IPS-18a (cell line): ENCODE data around the gene TGFB2.

ENCODE experiments used
- H3K27ac ChIP-seq: one replicate; pipeline ENCODE4 v1.5.1; 2013; ENCODE audit warnings: low read length
- H3K27me3 ChIP-seq: one replicate; pipeline ENCODE4 v1.6.1; 2013; ENCODE audit warnings: mild to moderate bottlenecking, low read length; ENCODE audit not compliant: control insufficient read depth, insufficient read depth
- H3K36me3 ChIP-seq: one replicate; pipeline ENCODE4 v1.6.1; 2013; ENCODE audit warnings: low read depth, low read length; ENCODE audit not compliant: control insufficient read depth
- H3K4me1 ChIP-seq: one replicate; pipeline ENCODE4 v1.6.1; 2013; ENCODE audit warnings: low read depth, low read length; ENCODE audit not compliant: control insufficient read depth
- H3K4me3 ChIP-seq: one replicate; pipeline ENCODE4 v1.5.1; 2013; ENCODE audit warnings: low read length
- H3K9ac ChIP-seq: one replicate; pipeline ENCODE4 v1.6.1; 2013; ENCODE audit warnings: mild to moderate bottlenecking, low read length, moderate library complexity
- H3K9me3 ChIP-seq: one replicate; pipeline ENCODE4 v1.6.1; 2013; ENCODE audit warnings: low read depth, low read length; ENCODE audit not compliant: control insufficient read depth

Gene TGFB2

GRCh38 chr1:218380125-218380977 lies 35.2 kb downstream of the TGFB2 start:
- H3K36me3 ChIP-seq, result no peaks in the 10 kb centered on the region
- no peaks in the 10 kb centered on the region for H3K9me3 ChIP-seq
- no peak overlapping the region for H3K27ac ChIP-seq
- no peak overlapping the region for H3K4me3 ChIP-seq
- H3K4me1 ChIP-seq, result no peaks in the 10 kb centered on the region
- H3K9ac ChIP-seq, result no peak overlapping the region
- no peaks in the 10 kb centered on the region for H3K27me3 ChIP-seq

- H3K4me1 ChIP-seq, result no peaks in the 10 kb centered on the region
- H3K27ac ChIP-seq, result no peak overlapping the region
- no peaks in the 10 kb centered on the region for H3K9me3 ChIP-seq
- H3K36me3 ChIP-seq, result no peaks in the 10 kb centered on the region
- H3K9ac ChIP-seq, result no peak overlapping the region
- no peaks in the 10 kb centered on the region for H3K27me3 ChIP-seq
- no peak overlapping the region for H3K4me3 ChIP-seq
These were observed 37.1 kb downstream of the TGFB2 start for GRCh38 chr1:218382261-218382660.

GRCh38 chr1:218383051-218383450 lies 37.9 kb downstream of the TGFB2 start:
- Histone ChIP-seq H3K4me1 (no peaks in the 10 kb centered on the region), H3K27ac (no peak overlapping the region), H3K27me3 (no peaks in the 10 kb centered on the region)

GRCh38 chr1:218383681-218384080 lies 38.5 kb downstream of the TGFB2 start:
- H3K9me3 ChIP-seq, result no peaks in the 10 kb centered on the region
- no peak overlapping the region for H3K4me3 ChIP-seq
- no peaks in the 10 kb centered on the region for H3K36me3 ChIP-seq
- no peak overlapping the region for H3K27ac ChIP-seq
- H3K4me1 ChIP-seq, result no peaks in the 10 kb centered on the region
- no peaks in the 10 kb centered on the region for H3K27me3 ChIP-seq
- no peak overlapping the region for H3K9ac ChIP-seq

More at GRCh38 chr1:218383051-218383450, 37.9 kb downstream of the TGFB2 start:
- no peak overlapping the region for H3K9ac ChIP-seq
- no peaks in the 10 kb centered on the region for H3K36me3 ChIP-seq
- no peaks in the 10 kb centered on the region for H3K9me3 ChIP-seq
- no peak overlapping the region for H3K4me3 ChIP-seq

- Histone ChIP-seq H3K4me3 (no peak overlapping the region), H3K9me3 (no peaks in the 10 kb centered on the region), H3K36me3 (no peaks in the 10 kb centered on the region), H3K4me1 (no peaks in the 10 kb centered on the region), H3K9ac (no peak overlapping the region), H3K27me3 (no peaks in the 10 kb centered on the region), H3K27ac (no peak overlapping the region)
These were observed 39.5 kb downstream of the TGFB2 start for GRCh38 chr1:218384581-218384993.

- Histone ChIP-seq H3K27ac (no peak overlapping the region), H3K4me1 (no peaks in the 10 kb centered on the region), H3K36me3 (no peaks in the 10 kb centered on the region)
These were observed 43.5 kb downstream of the TGFB2 start for GRCh38 chr1:218388591-218388990.

GRCh38 chr1:218390618-218391017 lies 45.5 kb downstream of the TGFB2 start:
- no peaks in the 10 kb centered on the region for H3K27me3 ChIP-seq
- no peak overlapping the region for H3K9ac ChIP-seq
- no peaks in the 10 kb centered on the region for H3K36me3 ChIP-seq
- no peak overlapping the region for H3K4me3 ChIP-seq
- H3K4me1 ChIP-seq, result no peaks in the 10 kb centered on the region
- no peaks in the 10 kb centered on the region for H3K9me3 ChIP-seq
- H3K27ac ChIP-seq, result no peak overlapping the region

More at GRCh38 chr1:218388591-218388990, 43.5 kb downstream of the TGFB2 start:
- Histone ChIP-seq H3K9ac (no peak overlapping the region), H3K27me3 (no peaks in the 10 kb centered on the region), H3K9me3 (no peaks in the 10 kb centered on the region), H3K4me3 (no peak overlapping the region)

GRCh38 chr1:218392780-218393179 lies 47.6 kb downstream of the TGFB2 start:
- Histone ChIP-seq H3K27me3 (no peaks in the 10 kb centered on the region), H3K4me3 (no peak overlapping the region), H3K27ac (no peak overlapping the region), H3K36me3 (no peaks in the 10 kb centered on the region), H3K9ac (no peak overlapping the region), H3K4me1 (no peaks in the 10 kb centered on the region), H3K9me3 (no peaks in the 10 kb centered on the region)

- no peaks in the 10 kb centered on the region for H3K36me3 ChIP-seq
- no peaks in the 10 kb centered on the region for H3K27me3 ChIP-seq
- H3K9me3 ChIP-seq, result no peaks in the 10 kb centered on the region
- H3K4me1 ChIP-seq, result no peaks in the 10 kb centered on the region
- H3K4me3 ChIP-seq, result no peak overlapping the region
- no peak overlapping the region for H3K9ac ChIP-seq
- no peak overlapping the region for H3K27ac ChIP-seq
These were observed 49.3 kb downstream of the TGFB2 start for GRCh38 chr1:218394416-218394815.

GRCh38 chr1:218394989-218395388 lies 49.9 kb downstream of the TGFB2 start:
- Histone ChIP-seq H3K27ac (no peak overlapping the region), H3K9me3 (no peaks in the 10 kb centered on the region), H3K27me3 (no peaks in the 10 kb centered on the region), H3K9ac (no peak overlapping the region), H3K4me1 (no peaks in the 10 kb centered on the region), H3K36me3 (no peaks in the 10 kb centered on the region), H3K4me3 (no peak overlapping the region)

- H3K36me3 ChIP-seq, result no peaks in the 10 kb centered on the region
- no peaks in the 10 kb centered on the region for H3K27me3 ChIP-seq
- no peak overlapping the region for H3K9ac ChIP-seq
- no peak overlapping the region for H3K4me3 ChIP-seq
- H3K27ac ChIP-seq, result no peak overlapping the region
- H3K4me1 ChIP-seq, result no peaks in the 10 kb centered on the region
- H3K9me3 ChIP-seq, result no peaks in the 10 kb centered on the region
These were observed 50.8 kb downstream of the TGFB2 start for GRCh38 chr1:218395916-218396315.

- Histone ChIP-seq H3K36me3 (no peaks in the 10 kb centered on the region), H3K27ac (no peak overlapping the region), H3K9me3 (no peaks in the 10 kb centered on the region), H3K4me3 (no peak overlapping the region), H3K9ac (no peak overlapping the region), H3K4me1 (no peaks in the 10 kb centered on the region), H3K27me3 (no peaks in the 10 kb centered on the region)
These were observed 52.7 kb downstream of the TGFB2 start for GRCh38 chr1:218397752-218398339.
